Karpas-422 (cell line): ENCODE data around the gene CNTN4. TPM values are rescaled to one million over a fixed set of nuclear protein-coding genes. Genes with fewer than 3 reads are reported as not detected.

Experiments used
- DNase-seq: peaks from one replicate; pipeline ENCODE4 v3.0.0-alpha.2; 2015
- H2AFZ ChIP-seq: fragments of 200-600 bp; sonication (generic); 2 replicates; pipeline ENCODE4 v1.6.1; 2014; ENCODE audit warnings: antibody characterized with exemption, low read length, mixed read lengths
- H3K27ac ChIP-seq: fragments of 200-600 bp; sonication (generic); 2 replicates; pipeline ENCODE4 v1.5.1; 2014; ENCODE audit warnings: mild to moderate bottlenecking, low read length, moderate library complexity
- H3K27me3 ChIP-seq: fragments of 200-600 bp; sonication (generic); 2 replicates; pipeline ENCODE4 v1.6.1; 2014; ENCODE audit warnings: low read length, mixed read lengths
- H3K36me3 ChIP-seq: fragments of 200-600 bp; sonication (generic); 2 replicates; pipeline ENCODE4 v1.6.1; 2014; ENCODE audit warnings: low read length, mixed read lengths; ENCODE audit not compliant: insufficient read depth
- H3K4me1 ChIP-seq: fragments of 200-600 bp; sonication (generic); 2 replicates; pipeline ENCODE4 v1.6.1; 2014; ENCODE audit warnings: mild to moderate bottlenecking, low read length, mixed read lengths
- H3K4me2 ChIP-seq: fragments of 200-600 bp; sonication (generic); 2 replicates; pipeline ENCODE4 v1.6.1; 2014; ENCODE audit warnings: low read length, low read depth, mild to moderate bottlenecking; ENCODE audit not compliant: poor library complexity, severe bottlenecking
- H3K4me3 ChIP-seq: fragments of 200-600 bp; sonication (generic); 2 replicates; pipeline ENCODE4 v1.5.1; 2014; ENCODE audit warnings: mild to moderate bottlenecking, antibody characterized with exemption, low read length, mixed read lengths
- H3K79me2 ChIP-seq: fragments of 200-600 bp; sonication (generic); 2 replicates; pipeline ENCODE4 v1.6.1; 2014; ENCODE audit warnings: mild to moderate bottlenecking, low read length, mixed read lengths
- H3K9ac ChIP-seq: fragments of 200-600 bp; sonication (generic); 2 replicates; pipeline ENCODE4 v1.6.0; 2014; ENCODE audit warnings: low read length
- H3K9me2 ChIP-seq: fragments of 200-600 bp; sonication (generic), shearing (Covaris generic); replicated peaks from 2 replicates; pipeline ENCODE4 v1.6.0; 2014; ENCODE audit warnings: mild to moderate bottlenecking, low read length, moderate library complexity; ENCODE audit not compliant: insufficient read depth
- H3K9me3 ChIP-seq: fragments of 300-700, 200-600 bp; sonication (generic); 2 replicates; pipeline ENCODE4 v1.6.1; 2014; ENCODE audit warnings: low read length, mixed read lengths
- H4K20me1 ChIP-seq: fragments of 200-600 bp; sonication (generic); 2 replicates; pipeline ENCODE4 v1.6.1; 2014; ENCODE audit warnings: mild to moderate bottlenecking, antibody characterized with exemption, low read length, low read depth; ENCODE audit not compliant: insufficient read depth
- small RNA-seq: library from RNA; depleted of rRNA; stranded (forward); fragments of <200 nt; gene quantifications from one replicate; pipeline ENCODE3, GENCODE V24; 2014
- total RNA-seq: library from RNA; depleted of rRNA; stranded (reverse); fragments of >200 nt; shearing (Covaris generic); gene quantifications from 2 replicates; pipeline ENCODE4 v1.2.3, GENCODE V29; 2014; ENCODE audit warnings: low replicate concordance

CNTN4 gene
- total RNA-seq, 1 experiment from 2014 or later: 0.19 TPM

DNA sequence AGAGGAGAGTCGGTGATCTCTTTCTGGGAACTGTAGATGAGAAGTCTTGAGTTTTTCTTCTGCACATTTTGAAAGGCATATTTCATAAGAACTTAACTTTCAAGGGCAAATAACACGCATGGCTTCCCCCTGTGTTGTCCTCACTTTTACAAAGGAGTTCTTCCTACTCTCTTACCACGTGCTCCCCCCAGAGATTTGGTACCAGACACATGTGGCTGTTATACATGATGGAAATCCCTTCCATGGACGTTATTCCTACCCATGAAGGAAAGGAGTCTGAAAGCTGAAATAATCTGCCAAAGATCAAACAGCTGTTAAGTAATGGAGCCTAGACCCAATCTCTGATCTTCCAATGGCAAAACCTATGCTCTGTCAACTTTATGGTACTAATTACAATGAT is 1007.1 kb downstream of the CNTN4 start:
- Histone ChIP-seq H3K27ac (no peak overlapping the region), H4K20me1 (no peaks in the 10 kb centered on the region), H3K4me1 (no peaks in the 10 kb centered on the region), H3K4me3 (no peak overlapping the region), H3K27me3 (no peaks in the 10 kb centered on the region), H3K4me2 (no peak overlapping the region), H3K36me3 (no peaks in the 10 kb centered on the region), H2AFZ (no peak overlapping the region), H3K9me2 (no peaks in the 10 kb centered on the region), H3K9me3 (no peaks in the 10 kb centered on the region), H3K9ac (no peak overlapping the region), H3K79me2 (no peaks in the 10 kb centered on the region)
- no peak for DNase-seq

- no peak overlapping the region for H3K4me2 ChIP-seq
- H3K4me3 ChIP-seq: no peak overlapping the region
- no peaks in the 10 kb centered on the region for H3K9me3 ChIP-seq
- no peaks in the 10 kb centered on the region for H3K27me3 ChIP-seq
- no peaks in the 10 kb centered on the region for H3K9me2 ChIP-seq
- no peaks in the 10 kb centered on the region for H3K4me1 ChIP-seq
- H3K9ac ChIP-seq: no peak overlapping the region
- H3K79me2 ChIP-seq: no peaks in the 10 kb centered on the region
- H4K20me1 ChIP-seq: no peaks in the 10 kb centered on the region
- no peak overlapping the region for H2AFZ ChIP-seq
- no peaks in the 10 kb centered on the region for H3K36me3 ChIP-seq
- DNase-seq: no peak
- no peak overlapping the region for H3K27ac ChIP-seq
These were observed 1008.5 kb downstream of the CNTN4 start for GRCh38 chr3:3107181-3107580.

Small RNA genes lying within 50 kb of the gene (small RNA-seq; reads per million reads assigned to genes)
- gene RF00416 (not detected), gene RN7SKP144 (1.9 reads per million, percentile 51 among the genes with 10 or more reads in this experiment)
